TTC549 (cell line): ENCODE measurements around the gene RPS6KA4.
"Not testable (repeated sequence)": the region's sequence is repeated elsewhere in the genome, so short reads cannot be mapped to it uniquely, and the experiment has no call there.

ENCODE experiments used
- FAIRE-seq: peaks from 2 replicates; lab custom pipeline; 2012; peaks lifted over from hg19 to GRCh38; lab: Jason Lieb, UNC

RPS6KA4 gene

DNA sequence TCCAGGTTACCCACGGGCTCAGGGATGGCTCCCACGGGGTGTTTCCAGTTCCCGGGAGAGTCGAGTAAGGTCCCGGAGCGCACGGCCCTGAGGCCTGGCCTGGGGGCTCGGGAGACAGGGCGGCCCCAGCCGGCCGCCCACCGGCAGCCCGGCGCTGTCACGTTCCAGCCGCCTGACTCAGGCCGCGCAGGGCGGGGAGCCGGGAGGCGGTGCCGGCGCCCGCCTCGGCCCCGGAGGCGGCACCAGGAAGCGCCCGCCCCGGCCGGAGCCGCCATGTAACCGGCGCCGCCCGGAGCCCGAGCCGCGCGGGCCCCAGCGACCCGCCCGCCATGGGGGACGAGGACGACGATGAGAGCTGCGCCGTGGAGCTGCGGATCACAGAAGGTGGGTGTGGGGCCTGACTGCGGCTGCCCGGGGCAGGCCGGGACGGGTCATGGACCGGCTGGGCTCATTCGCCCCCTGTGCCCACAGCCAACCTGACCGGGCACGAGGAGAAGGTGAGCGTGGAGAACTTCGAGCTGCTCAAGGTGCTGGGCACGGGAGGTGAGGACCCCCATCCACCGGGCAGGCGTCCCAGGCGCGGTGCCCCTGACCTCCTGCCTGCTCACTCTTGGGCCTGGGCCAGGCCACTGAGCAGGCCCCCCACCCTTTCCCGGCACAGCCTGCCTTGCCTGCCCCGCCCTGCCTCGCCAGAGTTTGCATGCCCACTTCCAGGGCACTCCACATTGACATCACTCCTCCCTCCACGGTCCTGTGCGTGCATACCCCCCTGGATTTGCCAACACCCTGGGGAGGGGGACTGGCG, at the start of gene RPS6KA4:
RPS6KA4 (plus strand) TSS at position 256 of the 805 bp plus-strand sequence; CDS start at position 330, 74 bp downstream.
- FAIRE-seq, result no peak

GRCh38 chr11:64312947-64313346, 46.0 kb upstream of the RPS6KA4 start:
- no peak for FAIRE-seq

- no peak for FAIRE-seq
These were observed 45.3 kb upstream of the RPS6KA4 start for GRCh38 chr11:64313491-64314145.

- FAIRE-seq, result no peak
These were observed 44.7 kb upstream of the RPS6KA4 start for GRCh38 chr11:64314146-64314804.

DNA sequence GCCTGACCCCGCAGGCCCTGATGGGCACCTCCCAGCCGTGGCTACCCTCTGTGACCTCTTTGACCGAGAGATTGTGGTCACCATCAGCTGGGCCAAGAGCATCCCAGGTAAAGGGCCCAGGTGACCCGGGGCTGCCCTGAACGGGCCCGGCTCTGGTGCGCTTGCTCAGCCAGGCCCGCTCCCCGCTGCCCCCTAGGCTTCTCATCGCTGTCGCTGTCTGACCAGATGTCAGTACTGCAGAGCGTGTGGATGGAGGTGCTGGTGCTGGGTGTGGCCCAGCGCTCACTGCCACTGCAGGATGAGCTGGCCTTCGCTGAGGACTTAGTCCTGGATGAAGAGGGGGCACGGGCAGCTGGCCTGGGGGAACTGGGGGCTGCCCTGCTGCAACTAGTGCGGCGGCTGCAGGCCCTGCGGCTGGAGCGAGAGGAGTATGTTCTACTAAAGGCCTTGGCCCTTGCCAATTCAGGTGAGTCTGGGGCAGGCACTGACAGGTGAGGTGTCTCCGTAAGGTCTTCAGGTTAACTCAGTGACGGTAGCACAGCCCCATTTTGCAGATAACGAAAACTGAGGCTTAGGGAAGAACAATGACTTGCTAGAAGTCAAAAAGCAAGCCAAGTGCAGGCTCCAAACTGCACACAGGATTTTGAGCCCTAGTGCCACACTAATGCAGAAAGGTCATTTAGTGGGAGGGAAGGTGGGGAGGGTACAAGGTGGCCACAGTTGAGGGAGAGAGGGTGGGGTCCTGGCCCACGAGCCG, 44.0 kb upstream of the RPS6KA4 start:
- FAIRE-seq, result no peak

DNA sequence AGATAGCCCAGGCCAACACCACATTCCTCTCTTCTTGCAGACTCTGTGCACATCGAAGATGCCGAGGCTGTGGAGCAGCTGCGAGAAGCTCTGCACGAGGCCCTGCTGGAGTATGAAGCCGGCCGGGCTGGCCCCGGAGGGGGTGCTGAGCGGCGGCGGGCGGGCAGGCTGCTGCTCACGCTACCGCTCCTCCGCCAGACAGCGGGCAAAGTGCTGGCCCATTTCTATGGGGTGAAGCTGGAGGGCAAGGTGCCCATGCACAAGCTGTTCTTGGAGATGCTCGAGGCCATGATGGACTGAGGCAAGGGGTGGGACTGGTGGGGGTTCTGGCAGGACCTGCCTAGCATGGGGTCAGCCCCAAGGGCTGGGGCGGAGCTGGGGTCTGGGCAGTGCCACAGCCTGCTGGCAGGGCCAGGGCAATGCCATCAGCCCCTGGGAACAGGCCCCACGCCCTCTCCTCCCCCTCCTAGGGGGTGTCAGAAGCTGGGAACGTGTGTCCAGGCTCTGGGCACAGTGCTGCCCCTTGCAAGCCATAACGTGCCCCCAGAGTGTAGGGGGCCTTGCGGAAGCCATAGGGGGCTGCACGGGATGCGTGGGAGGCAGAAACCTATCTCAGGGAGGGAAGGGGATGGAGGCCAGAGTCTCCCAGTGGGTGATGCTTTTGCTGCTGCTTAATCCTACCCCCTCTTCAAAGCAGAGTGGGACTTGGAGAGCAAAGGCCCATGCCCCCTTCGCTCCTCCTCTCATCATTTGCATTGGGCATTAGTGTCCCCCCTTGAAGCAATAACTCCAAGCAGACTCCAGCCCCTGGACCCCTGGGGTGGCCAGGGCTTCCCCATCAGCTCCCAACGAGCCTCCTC, 43.1 kb upstream of the RPS6KA4 start:
- FAIRE-seq, result not testable (repeated sequence)

- FAIRE-seq, result no peak
These were observed 42.2 kb upstream of the RPS6KA4 start for GRCh38 chr11:64316672-64317324.

DNA sequence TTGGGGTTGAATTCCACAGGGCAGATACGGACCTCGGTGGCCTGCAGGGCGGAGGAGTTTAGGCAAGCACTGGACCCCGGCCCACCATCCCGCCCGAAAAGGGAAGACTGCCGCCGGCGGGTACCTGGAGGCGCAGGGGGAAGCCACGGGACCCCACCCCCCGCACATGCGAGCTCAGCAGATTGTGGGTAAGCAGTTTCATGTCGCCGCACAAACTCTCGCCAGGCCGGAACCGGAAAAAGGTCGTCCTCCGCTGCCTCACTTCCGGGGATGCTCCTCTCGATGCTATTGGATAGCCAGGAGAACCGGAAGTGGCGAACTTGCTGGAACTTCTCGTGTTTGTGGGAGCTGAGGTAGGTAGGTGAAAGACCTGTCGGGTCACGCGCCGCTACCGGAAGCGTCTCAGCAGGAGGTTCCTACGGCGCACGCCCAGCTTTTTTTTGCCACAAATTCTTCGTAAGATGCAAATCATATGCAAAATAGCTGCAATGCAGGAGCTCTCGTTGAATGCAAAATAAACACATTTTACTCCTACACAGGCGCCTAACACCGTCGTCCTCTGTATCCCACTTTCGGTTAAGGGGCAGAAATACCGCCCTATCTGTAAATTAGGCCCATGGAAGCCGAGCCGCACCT, 41.5 kb upstream of the RPS6KA4 start, which contains the start of gene TRMT112:
TRMT112 (minus strand) TSS at position 235 of the 636 bp plus-strand sequence; CDS start at position 202, 33 bp downstream.
- FAIRE-seq, result peak; percentile 84

- no peak for FAIRE-seq
These were observed 40.8 kb upstream of the RPS6KA4 start, which contains the start of gene PRDX5 for GRCh38 chr11:64317961-64318765. Gene PRDX5, plus strand, starts transcription at chr11:64318121. Its CDS starts 95 bp downstream, at chr11:64318216.

DNA sequence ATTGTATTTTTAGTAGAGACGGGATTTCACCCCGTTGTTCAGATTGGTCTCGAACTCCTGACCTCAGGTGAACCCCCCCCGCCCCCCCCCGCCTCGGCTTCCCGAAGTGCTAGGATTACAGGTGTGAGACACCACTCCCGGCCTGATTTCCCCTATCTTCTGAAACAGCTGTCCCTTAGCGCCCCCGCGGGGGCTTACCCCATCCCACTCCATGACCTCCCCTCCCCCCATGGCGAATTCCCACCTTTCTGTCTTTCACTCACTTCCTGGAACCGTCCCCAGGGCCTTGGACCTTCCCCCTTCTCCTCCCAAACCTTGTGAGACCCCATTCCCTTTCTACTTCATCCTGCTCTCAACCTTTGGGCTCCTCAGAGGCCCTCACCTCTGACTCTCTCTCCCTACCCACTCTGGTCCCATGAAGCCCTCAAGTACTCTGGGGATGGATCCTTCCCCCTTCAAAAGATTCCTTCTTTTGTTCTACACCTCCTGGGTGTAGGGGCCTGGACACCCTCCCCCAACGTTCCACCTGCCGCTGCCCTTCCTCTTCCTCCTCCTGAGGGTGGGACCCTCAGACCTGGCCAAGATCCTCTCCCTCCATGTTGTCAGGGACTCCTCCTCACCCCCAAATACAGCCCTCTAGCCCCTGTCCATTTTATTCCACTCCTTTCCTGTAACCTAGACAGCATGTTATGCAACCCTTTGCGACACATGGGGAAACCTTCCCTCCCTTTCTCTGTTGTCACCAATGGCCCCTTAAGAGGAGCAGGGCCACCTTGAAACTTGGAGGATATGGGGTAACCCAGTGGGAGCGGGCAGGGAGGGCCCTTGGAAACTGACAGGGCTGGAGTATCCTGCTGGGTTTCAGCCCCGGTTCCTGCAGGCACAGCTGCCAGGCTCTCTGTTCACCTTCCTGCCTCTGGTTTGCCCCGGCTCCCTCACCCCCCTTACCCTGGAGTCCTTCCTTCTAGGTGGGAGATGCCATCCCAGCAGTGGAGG, 39.9 kb upstream of the RPS6KA4 start:
- FAIRE-seq, result no peak

DNA sequence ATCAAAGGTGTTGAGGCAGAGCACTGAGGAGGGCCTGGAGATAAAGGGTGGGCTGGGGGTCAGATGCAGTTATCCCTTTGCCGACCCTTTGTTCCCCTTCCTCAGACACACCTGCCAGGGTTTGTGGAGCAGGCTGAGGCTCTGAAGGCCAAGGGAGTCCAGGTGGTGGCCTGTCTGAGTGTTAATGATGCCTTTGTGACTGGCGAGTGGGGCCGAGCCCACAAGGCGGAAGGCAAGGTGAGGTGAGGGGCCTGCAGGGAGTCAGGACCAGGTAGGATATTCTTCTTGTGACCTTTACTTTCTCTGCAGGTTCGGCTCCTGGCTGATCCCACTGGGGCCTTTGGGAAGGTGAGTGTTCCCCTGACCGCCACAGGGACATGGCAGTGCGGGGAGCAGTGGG, 38.4 kb upstream of the RPS6KA4 start:
- FAIRE-seq, result no peak

- no peak for FAIRE-seq
These were observed 37.9 kb upstream of the RPS6KA4 start for GRCh38 chr11:64321026-64321425.

DNA sequence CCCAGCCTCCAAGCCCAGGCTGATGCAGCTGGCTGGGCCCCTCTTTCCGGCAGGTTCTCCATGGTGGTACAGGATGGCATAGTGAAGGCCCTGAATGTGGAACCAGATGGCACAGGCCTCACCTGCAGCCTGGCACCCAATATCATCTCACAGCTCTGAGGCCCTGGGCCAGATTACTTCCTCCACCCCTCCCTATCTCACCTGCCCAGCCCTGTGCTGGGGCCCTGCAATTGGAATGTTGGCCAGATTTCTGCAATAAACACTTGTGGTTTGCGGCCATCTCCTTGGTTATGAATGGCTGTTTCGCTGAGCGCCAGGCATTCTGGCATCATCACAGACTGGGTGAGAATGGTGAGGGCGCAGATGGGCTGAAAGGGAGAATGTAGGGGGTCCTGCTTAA, 37.4 kb upstream of the RPS6KA4 start:
- no peak for FAIRE-seq

DNA sequence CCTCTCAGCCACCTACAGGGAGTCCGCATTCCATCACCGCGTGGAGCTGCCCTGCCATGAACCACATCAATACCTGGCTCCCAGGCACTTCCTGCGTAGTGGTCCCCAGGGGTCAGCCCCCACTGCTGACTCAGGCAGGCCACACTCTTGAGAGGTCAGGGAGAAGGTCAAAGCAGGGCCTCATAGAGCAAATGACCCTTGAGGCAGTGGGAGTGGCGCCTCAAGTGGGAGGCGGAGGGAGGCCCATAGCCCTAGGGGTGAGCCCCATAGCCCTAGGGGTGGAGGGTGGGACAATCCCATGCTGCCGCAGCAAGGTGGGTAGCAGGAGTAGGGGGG, 36.1 kb upstream of the RPS6KA4 start:
- FAIRE-seq, result no peak

DNA sequence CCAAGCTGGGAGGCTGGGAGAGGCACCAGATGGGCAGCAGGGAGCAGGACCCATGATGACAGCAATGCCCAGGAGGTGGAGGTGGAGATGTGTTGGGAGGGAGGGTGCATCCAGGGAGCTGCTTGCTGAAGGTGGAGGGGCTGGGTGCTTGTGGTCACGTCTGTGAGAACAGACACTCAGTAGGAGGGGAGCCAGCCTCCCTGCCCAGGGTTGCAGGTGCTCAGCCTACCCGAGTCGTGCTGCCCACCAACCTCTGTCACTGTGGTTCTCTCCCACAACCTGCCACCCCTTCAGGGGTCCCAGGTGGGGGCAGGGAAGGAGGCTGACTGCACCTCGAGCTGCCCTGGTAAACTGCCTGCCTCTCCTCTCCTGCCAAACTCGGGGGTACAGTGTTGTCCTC, 35.6 kb upstream of the RPS6KA4 start:
- no peak for FAIRE-seq

DNA sequence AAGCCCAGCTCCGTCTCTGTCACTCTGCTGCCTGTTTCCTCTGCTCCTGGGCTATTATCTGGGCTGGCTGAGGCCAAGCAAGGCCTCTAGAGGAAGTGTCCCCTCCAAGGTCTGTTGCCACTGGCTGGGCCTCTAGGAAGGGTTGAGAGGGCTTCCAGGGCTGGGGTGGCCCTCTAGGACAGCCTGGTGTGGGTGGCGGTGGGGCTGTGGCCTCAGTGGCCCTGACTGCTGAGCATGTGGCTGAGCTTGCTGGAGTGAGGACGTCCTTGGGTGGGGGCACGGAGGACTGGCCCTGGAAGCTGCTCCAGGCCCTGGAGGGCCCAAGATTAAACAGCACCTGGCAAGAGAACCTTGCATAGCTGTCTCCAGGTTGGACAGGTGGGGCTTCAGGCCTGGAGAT, 35.0 kb upstream of the RPS6KA4 start:
- not testable (repeated sequence) for FAIRE-seq

DNA sequence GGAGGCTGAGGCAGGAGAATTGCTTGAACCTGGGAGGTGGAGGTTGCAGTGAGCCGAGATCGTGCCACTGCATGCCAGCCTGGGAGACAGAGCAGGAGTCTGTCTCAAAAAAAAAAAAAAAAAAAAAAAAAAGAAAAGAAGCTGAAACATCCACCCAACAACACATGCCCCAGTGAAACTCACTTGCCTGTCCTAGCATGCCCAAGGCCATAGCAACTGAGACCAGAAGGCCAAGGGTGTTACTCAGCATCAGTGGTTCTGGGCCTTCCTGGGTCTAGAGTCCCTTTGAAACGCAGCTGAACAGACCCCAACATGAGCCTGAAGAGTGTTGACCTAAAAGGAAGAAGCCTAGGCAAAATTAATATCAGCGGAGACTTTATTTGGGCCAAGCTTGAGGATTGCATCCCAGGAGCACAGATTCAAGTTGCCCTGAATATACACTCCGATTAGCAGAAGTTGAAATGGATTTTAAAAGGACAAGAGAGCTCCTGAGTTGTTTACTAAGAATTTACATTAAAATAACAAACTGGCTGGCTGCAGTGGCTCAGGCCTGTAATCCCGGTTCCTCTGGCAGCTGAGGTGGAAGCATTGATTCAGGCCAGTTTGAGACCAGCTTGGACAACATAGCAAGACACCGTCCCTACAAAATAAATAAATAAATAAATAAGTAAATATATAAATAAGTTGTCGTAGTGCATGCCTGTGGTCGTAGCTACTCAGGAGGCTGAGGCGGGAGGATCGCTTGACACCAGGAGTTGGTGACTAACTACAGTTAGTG, 34.1 kb upstream of the RPS6KA4 start:
- no peak for FAIRE-seq
